HEK293 (cell line): ENCODE measurements around the gene B3GNT4.
A peak's percentile ranks its signal among the peaks of the same experiment; 100 is the strongest.

Experiments
- CTCF ChIA-PET: fragments of 350-600 bp; formaldehyde crosslinking; extraction: SDS; loops from one replicate; lab custom pipeline; 2021; ENCODE audit warnings: antibody characterized with exemption; lab: Yijun Ruan, JAX
- POLR2A ChIA-PET: fragments of 300-600 bp; formaldehyde crosslinking; extraction: SDS; loops from one replicate; lab custom pipeline; 2020; ENCODE audit warnings: antibody characterized with exemption, inconsistent platforms; lab: Yijun Ruan, JAX
- H3K27ac ChIP-seq: fragments of 200-500 bp; sonication (Bioruptor generic); 2 replicates; pipeline ENCODE4 v1.5.1; 2014; ENCODE audit warnings: low read depth, low read length, control low read depth, inconsistent platforms; ENCODE audit errors: extremely low read depth
- H3K36me3 ChIP-seq, 2 experiments: fragments of 200-500 bp in 1 of 2; sonication (Bioruptor generic) in 1 of 2; 1 replicate in 1 of 2; 2 replicates in 1 of 2; pipeline ENCODE4 v1.5.1; 2014 to 2017; ENCODE audit warnings: inconsistent platforms in 2 of 2, low read length in 2 of 2; ENCODE audit not compliant: control insufficient read depth in 2 of 2, insufficient read depth in 1 of 2
- H3K4me1 ChIP-seq: fragments of 200-500 bp; sonication (Bioruptor generic); 2 replicates; pipeline ENCODE4 v1.5.1; 2014; ENCODE audit warnings: mild to moderate bottlenecking, low read length, inconsistent platforms; ENCODE audit not compliant: control insufficient read depth, insufficient read depth
- H3K4me3 ChIP-seq: 2 replicates; pipeline ENCODE4 v1.5.1; 2011; ENCODE audit warnings: low read depth, mild to moderate bottlenecking, control low read depth, low read length, moderate library complexity
- H3K9me3 ChIP-seq: fragments of 200-500 bp; sonication (Bioruptor generic); 2 replicates; pipeline ENCODE4 v1.5.1; 2014; ENCODE audit warnings: low read depth, low read length, inconsistent platforms; ENCODE audit not compliant: control insufficient read depth, insufficient read depth
- CTCF ChIP-seq: fragments of 450-650 bp; formaldehyde crosslinking; IDR thresholded peaks from 2 replicates; pipeline ENCODE4 v1.5.1; 2016; ENCODE audit warnings: missing biosample characterization, missing genetic modification characterization
- RBAK ChIP-seq: fragments of 450-650 bp; formaldehyde crosslinking; IDR thresholded peaks from 2 replicates; pipeline ENCODE4 v1.5.1; 2016; ENCODE audit warnings: missing biosample characterization, missing genetic modification characterization
- SCRT1 ChIP-seq: fragments of 450-650 bp; formaldehyde crosslinking; IDR thresholded peaks from 2 replicates; pipeline ENCODE4 v1.5.1; 2016; ENCODE audit warnings: missing biosample characterization, missing genetic modification characterization, borderline replicate concordance
- SP7 ChIP-seq: fragments of 450-650 bp; formaldehyde crosslinking; IDR thresholded peaks from 2 replicates; pipeline ENCODE4 v1.5.1; 2016; ENCODE audit warnings: missing biosample characterization, missing genetic modification characterization
- ZBTB7A ChIP-seq: fragments of 450-650 bp; formaldehyde crosslinking; IDR thresholded peaks from 2 replicates; pipeline ENCODE4 v1.5.1; 2016; ENCODE audit warnings: low read depth, missing biosample characterization, missing genetic modification characterization
- ZFP37 ChIP-seq: fragments of 450-650 bp; formaldehyde crosslinking; IDR thresholded peaks from 2 replicates; pipeline ENCODE4 v1.5.1; 2016; ENCODE audit warnings: missing biosample characterization, missing genetic modification characterization
- ZNF16 ChIP-seq: fragments of 450-650 bp; formaldehyde crosslinking; IDR thresholded peaks from 2 replicates; pipeline ENCODE4 v1.5.1; 2016; ENCODE audit warnings: low read depth, missing biosample characterization, missing genetic modification characterization
- ZNF202 ChIP-seq: fragments of 450-650 bp; formaldehyde crosslinking; IDR thresholded peaks from 2 replicates; pipeline ENCODE4 v1.5.1; 2016; ENCODE audit warnings: missing biosample characterization, missing genetic modification characterization, borderline replicate concordance
- ZNF211 ChIP-seq: fragments of 450-650 bp; formaldehyde crosslinking; IDR thresholded peaks from 2 replicates; pipeline ENCODE4 v1.5.1; 2016; ENCODE audit warnings: low read depth, missing biosample characterization, missing genetic modification characterization
- ZNF223 ChIP-seq: fragments of 450-650 bp; formaldehyde crosslinking; IDR thresholded peaks from 2 replicates; pipeline ENCODE4 v1.5.1; 2016; ENCODE audit warnings: missing biosample characterization, missing genetic modification characterization
- ZNF302 ChIP-seq: fragments of 450-650 bp; formaldehyde crosslinking; IDR thresholded peaks from 2 replicates; pipeline ENCODE4 v1.5.1; 2016; ENCODE audit warnings: missing biosample characterization, missing genetic modification characterization, low read depth
- ZNF324 ChIP-seq: fragments of 450-650 bp; formaldehyde crosslinking; IDR thresholded peaks from 2 replicates; pipeline ENCODE4 v1.5.1; 2016; ENCODE audit warnings: missing biosample characterization, missing genetic modification characterization
- ZNF335 ChIP-seq: fragments of 450-650 bp; formaldehyde crosslinking; conservative IDR thresholded peaks from 2 replicates; pipeline ENCODE4 v1.5.1; 2016; ENCODE audit warnings: missing biosample characterization, missing genetic modification characterization
- ZNF350 ChIP-seq: fragments of 450-650 bp; formaldehyde crosslinking; IDR thresholded peaks from 2 replicates; pipeline ENCODE4 v1.5.0; 2017; ENCODE audit warnings: missing biosample characterization, mild to moderate bottlenecking, missing genetic modification characterization
- ZNF404 ChIP-seq: fragments of 450-650 bp; formaldehyde crosslinking; IDR thresholded peaks from 2 replicates; pipeline ENCODE4 v1.5.1; 2017; ENCODE audit warnings: missing biosample characterization, missing genetic modification characterization
- ZNF433 ChIP-seq: fragments of 450-650 bp; formaldehyde crosslinking; IDR thresholded peaks from 2 replicates; pipeline ENCODE4 v1.5.1; 2016; ENCODE audit warnings: missing biosample characterization, missing genetic modification characterization, low read depth
- ZNF510 ChIP-seq: fragments of 450-650 bp; formaldehyde crosslinking; IDR thresholded peaks from 2 replicates; pipeline ENCODE4 v1.5.1; 2018; ENCODE audit warnings: mild to moderate bottlenecking, missing genetic modification characterization, missing biosample characterization; ENCODE audit not compliant: insufficient replicate concordance
- ZNF580 ChIP-seq: fragments of 450-650 bp; formaldehyde crosslinking; IDR thresholded peaks from 2 replicates; pipeline ENCODE4 v1.5.1; 2016; ENCODE audit warnings: missing biosample characterization, missing genetic modification characterization
- ZNF654 ChIP-seq: fragments of 450-650 bp; formaldehyde crosslinking; IDR thresholded peaks from 2 replicates; pipeline ENCODE4 v1.5.1; 2016; ENCODE audit warnings: low read depth, missing biosample characterization, missing genetic modification characterization
- ZSCAN4 ChIP-seq: fragments of 450-650 bp; formaldehyde crosslinking; IDR thresholded peaks from 2 replicates; pipeline ENCODE4 v1.5.1; 2017; ENCODE audit warnings: missing biosample characterization, missing genetic modification characterization
- ZSCAN5A ChIP-seq: fragments of 450-650 bp; formaldehyde crosslinking; IDR thresholded peaks from 2 replicates; pipeline ENCODE4 v1.5.1; 2016; ENCODE audit warnings: missing biosample characterization, missing genetic modification characterization
- ZXDB ChIP-seq: fragments of 450-650 bp; formaldehyde crosslinking; IDR thresholded peaks from 2 replicates; pipeline ENCODE4 v1.5.1; 2016; ENCODE audit warnings: missing biosample characterization, missing genetic modification characterization

B3GNT4 gene

GRCh38 chr12:122159882-122160281, 43.6 kb upstream of the B3GNT4 start:
- H3K36me3 ChIP-seq: no peaks in the 10 kb centered on the region
- ChIA-PET CTCF (interaction anchor here (0.6 to 2.0 kb wide), 3 partner anchors 31 to 105 kb away, joined by 3 to 6 read pairs (median 5); no protein-coding TSS in a partner anchor), POLR2A (no interaction called here)
- H3K4me1 ChIP-seq: no peaks in the 10 kb centered on the region
- TF ChIP-seq ZNF302 (no peak), ZNF223 (tag by site-specific recombination) (no peak), ZBTB7A (tag by site-specific recombination) (no peak), RBAK (tag by site-specific recombination) (no peak), ZNF324 (tag by site-specific recombination) (no peak), ZNF202 (no peak), ZNF654 (tag by site-specific recombination) (peak; percentile 15; the same call in 1 of the 2 replicates)
- TF ChIP-seq, all 188 proteins: peak for 1
- Histone ChIP-seq H3K9me3 (no peaks in the 10 kb centered on the region), H3K4me3 (no peak overlapping the region), H3K27ac (no peak overlapping the region)

GRCh38 chr12:122160761-122161160, 42.7 kb upstream of the B3GNT4 start:
- ChIA-PET POLR2A (no interaction called here), CTCF (no interaction called here)
- TF ChIP-seq ZNF654 (tag by site-specific recombination) (no peak), ZNF510 (no peak), ZNF302 (no peak), ZNF404 (tag by site-specific recombination) (no peak), ZNF350 (no peak), ZNF16 (no peak), ZNF324 (tag by site-specific recombination) (no peak), ZXDB (tag by site-specific recombination) (no peak), SP7 (no peak), ZNF433 (tag by site-specific recombination) (no peak), ZSCAN4 (no peak), SCRT1 (tag by site-specific recombination) (no peak), CTCF (tag by site-specific recombination) (no peak), ZNF580 (tag by site-specific recombination) (no peak), ZNF335 (no peak), ZSCAN5A (tag by site-specific recombination) (no peak), ZFP37 (no peak), ZNF211 (tag by site-specific recombination) (no peak)
- H3K9me3 ChIP-seq: no peaks in the 10 kb centered on the region
- H3K4me1 ChIP-seq: no peaks in the 10 kb centered on the region
- no peaks in the 10 kb centered on the region for H3K36me3 ChIP-seq
- H3K27ac ChIP-seq: no peak overlapping the region
- H3K4me3 ChIP-seq: no peak overlapping the region
